Stimulated activated CD8-positive, alpha-beta memory T cell treated with anti-CD3 and anti-CD28 coated beads, Interleukin-7, amount 100 ng/mL, for 1 hour (primary cell): ENCODE results near the gene CDH5.

Experiments used
- DNase-seq, 2 donors: peaks; one replicate each; pipeline ENCODE4 v3.0.0-alpha.2; 2020; ENCODE audit warnings: low read depth in 2 of 2

Gene CDH5

DNA sequence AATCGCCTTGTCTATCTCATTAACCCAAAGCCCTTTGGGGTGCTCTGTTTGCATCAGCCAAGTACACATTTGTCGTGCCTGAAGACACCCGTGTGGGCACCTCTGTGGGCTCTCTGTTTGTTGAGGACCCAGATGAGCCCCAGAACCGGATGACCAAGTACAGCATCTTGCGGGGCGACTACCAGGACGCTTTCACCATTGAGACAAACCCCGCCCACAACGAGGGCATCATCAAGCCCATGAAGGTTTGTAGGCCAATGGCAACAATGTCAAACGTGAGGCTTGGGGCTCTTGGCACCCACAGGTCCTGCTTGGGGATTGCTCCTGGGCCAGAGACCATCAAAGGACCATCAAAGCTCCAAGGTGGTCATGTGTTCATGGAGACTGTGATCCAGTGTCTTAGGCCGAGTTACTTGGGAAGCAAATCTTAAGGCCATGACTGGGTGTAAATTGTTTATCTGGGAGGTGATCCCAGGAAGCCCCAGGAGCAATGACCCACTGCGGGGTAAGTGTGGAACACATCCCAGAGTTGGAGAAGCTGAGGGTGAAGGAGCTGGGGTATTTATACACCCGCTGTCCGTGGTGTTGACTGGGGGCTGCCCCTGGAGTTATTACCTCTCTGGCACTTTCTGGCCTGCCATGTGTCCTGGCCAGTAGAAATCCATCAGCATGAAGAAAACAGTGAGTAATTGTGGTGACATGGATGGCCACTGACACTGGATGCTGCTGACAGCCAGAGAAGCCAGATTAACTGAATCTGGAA is 24.0 kb downstream of the CDH5 start:
- DNase-seq = no peak

DNA sequence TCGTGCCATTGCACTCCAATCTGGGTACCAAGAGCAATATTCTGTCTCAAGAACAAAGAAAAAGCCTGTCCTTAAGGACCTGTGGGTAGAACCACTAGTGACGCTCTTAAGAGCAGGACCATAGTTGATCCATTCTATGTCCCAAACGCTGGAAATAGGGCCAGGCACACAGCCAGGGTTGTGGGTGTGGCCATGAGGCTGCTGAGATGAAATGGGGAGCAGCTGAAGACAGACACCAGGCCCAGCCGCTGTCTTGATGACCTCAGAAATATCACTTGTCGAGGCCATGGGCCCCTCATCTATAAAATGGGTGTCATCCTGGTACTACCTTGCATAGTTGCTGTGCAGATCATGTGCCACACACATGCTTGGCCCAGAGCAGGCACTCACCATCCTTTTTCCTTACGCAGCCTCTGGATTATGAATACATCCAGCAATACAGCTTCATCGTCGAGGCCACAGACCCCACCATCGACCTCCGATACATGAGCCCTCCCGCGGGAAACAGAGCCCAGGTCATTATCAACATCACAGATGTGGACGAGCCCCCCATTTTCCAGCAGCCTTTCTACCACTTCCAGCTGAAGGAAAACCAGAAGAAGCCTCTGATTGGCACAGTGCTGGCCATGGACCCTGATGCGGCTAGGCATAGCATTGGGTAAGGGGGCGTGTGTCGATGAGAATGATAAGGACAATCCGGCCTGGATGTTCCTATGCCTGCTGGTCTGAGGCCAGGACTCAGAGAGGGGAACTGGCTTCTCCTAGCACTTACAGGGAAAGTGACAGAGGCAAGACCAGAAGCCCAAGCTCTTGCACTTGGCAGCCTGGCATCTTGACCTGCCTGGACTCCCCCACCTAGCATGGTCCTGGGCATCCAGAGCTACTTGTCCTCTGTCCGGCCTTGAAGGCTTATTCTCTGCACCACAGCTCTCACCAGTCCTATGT is 25.5 kb downstream of the CDH5 start:
- no peak for DNase-seq

DNA sequence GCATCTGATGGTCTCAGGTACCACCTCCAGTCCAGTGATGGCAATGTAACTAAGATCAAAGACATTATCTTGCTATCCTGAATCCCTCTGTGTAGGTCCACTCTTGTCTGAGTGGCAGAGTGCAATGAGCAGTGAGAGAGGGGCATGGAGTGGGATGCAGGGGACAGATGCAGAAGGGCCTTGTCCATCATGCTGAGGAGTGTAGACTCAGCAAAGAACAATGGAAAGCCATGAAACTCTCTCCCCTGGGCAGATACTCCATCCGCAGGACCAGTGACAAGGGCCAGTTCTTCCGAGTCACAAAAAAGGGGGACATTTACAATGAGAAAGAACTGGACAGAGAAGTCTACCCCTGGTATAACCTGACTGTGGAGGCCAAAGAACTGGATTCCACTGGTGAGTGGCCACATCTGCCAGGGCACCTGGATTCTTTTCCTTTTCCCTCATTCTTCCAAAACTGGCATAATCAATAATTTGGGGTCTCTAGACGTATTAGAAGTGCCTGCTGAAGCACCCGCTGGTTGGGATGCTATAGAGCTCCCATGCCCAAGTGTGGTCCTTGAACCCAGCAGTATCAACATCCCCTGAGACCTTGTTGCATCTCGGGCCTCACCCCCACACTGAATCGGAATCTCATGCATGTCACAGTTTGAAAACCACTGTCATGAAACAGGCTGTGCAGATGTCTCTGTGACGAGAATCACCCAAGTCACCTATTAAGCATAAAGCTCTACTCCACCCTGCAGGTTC is 29.5 kb downstream of the CDH5 start:
- DNase-seq = no peak

DNA sequence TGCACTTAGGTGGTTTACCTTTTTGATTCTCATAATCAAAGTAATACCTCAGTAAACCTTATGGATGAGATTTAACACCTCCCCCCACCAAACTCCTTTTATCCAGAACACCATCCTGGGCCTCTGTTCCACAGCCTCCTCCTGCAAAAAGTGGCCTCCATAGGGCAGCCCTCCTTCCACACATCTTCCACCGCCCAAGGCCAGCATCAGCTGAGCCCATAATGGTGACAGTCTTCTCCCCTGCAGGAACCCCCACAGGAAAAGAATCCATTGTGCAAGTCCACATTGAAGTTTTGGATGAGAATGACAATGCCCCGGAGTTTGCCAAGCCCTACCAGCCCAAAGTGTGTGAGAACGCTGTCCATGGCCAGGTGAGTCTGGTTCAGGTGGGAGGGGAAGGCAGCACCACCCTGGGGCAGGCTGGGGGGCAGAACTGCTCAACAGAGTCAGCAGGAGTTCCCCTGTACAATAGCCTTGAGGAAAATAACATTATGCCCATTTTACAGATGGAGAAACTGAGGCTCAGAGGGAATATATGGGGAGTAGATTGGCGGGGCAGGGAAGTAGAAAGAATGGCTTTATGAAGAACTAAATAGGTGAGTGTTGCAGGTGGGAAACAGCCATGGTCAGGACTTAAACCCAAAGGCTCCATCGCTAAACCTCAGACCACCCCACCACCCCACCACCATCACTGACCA is 31.4 kb downstream of the CDH5 start:
- DNase-seq = no peak

DNA sequence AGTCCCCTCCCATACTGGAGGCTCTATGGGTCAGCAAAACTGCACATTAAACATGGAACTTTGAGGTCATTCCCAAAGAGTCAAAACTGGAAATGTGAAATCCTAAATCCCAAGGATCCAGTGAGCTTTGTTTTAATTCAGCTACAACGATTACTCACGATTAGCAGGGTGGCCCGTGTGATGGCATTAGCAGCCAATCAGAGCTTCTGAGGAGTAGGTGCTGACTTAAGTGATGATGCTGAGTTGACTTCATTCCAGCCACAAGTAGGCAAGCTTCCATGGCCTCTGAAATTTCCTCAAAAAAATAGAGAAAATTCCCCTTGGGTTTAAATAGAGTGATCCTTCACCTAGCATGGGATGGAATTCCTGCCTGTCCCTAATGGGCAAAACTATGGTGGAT is 32.5 kb downstream of the CDH5 start:
- no peak for DNase-seq

DNA sequence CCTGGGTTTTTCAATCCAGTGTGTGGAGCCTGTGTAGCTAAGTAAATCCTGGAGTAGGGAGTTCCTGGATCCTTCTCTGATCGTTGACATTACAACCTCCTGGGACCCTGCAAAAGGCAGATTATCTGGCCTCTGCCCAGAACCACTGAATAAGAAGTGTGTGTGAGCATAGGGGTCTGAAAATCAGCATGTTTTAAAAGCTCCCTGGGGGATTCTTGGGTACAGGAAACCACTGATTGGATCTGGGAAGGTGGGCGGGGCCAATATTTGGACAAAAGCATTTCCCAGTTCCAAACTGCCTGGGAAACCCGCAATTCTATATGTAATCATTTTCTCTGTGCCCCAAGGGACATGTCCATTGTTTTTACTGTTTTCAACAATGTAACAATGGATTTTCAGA is 33.4 kb downstream of the CDH5 start:
- no peak for DNase-seq

DNA sequence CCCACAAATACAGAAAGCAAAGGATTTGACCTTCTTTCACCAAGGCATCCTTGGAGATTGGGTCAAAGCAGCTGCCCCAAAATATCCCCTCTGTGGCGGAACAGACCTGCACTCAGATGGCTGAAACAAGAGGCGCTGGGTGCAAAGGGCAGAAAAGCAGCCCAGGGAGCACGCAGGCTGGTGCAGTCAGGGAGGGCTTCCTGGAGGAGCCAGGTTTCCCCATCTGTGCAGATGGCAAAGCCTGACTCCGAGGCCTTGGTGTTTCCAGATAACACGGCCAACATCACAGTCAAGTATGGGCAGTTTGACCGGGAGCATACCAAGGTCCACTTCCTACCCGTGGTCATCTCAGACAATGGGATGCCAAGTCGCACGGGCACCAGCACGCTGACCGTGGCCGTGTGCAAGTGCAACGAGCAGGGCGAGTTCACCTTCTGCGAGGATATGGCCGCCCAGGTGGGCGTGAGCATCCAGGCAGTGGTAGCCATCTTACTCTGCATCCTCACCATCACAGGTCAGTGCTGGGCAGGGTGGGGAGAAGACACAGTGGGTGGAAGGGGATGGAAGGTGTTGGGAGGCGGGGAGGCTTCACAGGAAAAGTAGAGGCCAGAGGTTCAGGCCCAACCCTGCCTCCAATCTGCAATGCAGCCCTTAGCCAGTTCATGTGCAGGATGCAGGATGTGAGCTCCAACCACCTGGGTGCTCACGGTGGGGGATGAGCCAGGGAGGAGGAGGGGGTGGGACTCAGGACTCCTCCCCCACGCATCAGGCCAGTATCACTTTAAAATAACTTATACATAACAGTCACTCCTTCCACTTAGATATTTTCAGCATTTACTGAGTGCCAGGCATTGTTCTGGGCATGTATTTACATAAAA is 34.3 kb downstream of the CDH5 start:
- DNase-seq = no peak

DNA sequence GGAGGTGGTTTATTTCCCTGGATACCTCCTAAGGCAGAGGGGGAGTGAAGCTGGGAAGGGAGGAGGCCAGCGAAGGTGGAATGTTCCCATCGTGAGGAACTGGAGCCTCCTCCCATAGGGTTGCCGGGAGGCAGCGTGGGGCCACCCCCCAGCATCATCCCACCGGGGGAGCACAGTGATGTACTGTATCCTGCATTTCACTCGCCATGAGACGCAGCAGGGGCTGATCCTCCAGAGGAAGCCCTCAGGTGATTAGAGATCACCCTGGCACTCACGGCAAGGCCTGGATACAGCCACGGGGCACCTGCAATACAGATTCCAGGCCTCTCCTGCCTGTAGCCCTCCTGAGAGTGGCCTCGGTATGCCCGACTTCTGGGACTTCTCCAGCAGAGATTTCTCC is 35.1 kb downstream of the CDH5 start:
- DNase-seq = no peak

DNA sequence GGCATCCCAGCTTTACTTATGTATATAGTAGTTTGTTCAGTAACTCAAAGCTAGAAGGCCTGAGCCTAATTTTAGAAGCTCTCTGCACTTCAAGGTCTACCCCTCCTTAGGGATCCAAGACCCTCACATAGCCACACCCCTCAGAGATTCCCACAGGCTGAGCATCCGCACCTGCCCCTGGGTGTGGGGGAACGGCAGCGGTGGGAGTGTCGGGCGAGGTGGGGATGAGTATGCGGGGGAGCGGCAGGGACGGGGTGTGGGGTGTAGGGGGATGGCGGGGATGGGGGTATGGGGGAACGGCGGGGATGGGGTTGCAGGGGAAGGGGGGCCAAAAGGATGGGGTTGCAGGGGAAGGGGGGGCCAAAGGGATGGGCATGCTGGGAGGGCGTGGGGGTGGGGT is 35.7 kb downstream of the CDH5 start:
- DNase-seq = no peak

DNA sequence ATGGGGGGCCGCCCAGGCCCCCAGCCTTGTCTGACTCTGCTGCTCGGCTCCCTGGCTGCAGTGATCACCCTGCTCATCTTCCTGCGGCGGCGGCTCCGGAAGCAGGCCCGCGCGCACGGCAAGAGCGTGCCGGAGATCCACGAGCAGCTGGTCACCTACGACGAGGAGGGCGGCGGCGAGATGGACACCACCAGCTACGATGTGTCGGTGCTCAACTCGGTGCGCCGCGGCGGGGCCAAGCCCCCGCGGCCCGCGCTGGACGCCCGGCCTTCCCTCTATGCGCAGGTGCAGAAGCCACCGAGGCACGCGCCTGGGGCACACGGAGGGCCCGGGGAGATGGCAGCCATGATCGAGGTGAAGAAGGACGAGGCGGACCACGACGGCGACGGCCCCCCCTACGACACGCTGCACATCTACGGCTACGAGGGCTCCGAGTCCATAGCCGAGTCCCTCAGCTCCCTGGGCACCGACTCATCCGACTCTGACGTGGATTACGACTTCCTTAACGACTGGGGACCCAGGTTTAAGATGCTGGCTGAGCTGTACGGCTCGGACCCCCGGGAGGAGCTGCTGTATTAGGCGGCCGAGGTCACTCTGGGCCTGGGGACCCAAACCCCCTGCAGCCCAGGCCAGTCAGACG is 36.2 kb downstream of the CDH5 start:
- DNase-seq = no peak

DNA sequence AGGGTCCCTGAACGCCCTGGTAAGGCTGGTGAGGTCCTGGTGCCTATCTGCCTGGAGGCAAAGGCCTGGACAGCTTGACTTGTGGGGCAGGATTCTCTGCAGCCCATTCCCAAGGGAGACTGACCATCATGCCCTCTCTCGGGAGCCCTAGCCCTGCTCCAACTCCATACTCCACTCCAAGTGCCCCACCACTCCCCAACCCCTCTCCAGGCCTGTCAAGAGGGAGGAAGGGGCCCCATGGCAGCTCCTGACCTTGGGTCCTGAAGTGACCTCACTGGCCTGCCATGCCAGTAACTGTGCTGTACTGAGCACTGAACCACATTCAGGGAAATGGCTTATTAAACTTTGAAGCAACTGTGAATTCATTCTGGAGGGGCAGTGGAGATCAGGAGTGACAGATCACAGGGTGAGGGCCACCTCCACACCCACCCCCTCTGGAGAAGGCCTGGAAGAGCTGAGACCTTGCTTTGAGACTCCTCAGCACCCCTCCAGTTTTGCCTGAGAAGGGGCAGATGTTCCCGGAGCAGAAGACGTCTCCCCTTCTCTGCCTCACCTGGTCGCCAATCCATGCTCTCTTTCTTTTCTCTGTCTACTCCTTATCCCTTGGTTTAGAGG is 37.1 kb downstream of the CDH5 start:
- DNase-seq = no peak

DNA sequence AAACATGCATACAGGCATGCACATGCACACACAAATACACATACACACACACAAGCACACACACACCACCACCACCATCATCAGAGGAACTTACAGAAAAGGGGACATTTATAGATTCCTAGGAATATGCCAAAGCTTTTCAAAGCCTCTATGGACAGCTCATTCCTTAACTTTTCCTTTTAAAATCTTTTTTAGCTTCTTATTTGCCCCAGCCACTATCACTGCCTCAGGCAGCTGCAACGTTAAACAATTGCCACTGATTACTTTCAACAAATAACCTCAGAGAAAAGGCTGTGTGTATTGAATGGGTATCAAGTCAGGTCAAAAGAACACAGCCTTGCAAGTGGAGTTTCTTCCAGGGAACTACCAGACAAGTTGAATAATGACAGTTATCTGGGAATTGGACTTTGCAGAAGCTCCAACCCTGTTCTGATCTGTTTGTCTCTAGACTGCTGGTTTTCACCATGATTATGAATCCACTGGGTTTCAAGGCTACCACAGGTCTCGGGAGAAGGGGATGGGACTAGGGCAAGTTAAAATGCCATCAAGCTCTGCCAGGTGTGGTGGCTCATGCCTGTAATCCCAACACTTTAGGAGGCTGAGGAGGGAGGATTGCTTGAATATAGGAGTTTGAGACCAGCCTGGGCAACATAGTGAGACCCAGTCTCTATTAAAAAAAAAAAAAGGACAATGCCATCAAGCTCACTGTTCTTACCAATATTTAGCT is 38.7 kb downstream of the CDH5 start:
- no peak for DNase-seq

DNA sequence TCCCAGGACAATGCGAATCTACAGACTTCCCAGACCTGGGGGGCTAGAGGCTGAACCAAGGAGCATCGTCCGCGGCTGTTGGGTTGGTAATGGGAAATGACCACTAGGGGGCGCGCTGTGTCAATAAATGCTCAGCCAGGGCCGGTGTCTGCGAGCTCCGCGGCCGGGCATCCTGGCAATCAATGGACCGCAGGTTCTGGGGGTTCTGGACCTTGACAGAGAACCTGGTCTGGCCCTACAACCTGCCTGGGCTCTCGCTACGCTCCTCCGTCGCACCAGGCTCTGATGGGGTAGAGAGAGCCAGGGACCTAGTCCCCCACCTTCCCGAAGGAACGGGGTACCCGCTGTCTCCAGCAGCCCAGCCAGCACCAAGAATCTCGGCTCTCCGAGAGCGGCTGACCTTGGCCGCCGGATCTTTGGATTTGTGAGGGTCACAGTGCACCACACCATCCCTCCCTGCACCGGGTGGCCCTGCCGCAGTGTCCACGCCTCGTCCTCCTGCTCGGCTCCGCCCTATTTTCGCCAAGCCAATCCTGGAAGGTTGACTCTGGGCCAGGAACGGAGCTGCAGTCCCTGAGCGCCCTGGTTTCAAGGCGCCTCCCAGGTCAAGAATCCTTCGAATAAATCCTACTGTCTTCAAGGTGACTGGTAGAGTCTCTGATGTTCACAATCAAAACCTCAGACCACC is 40.2 kb downstream of the CDH5 start:
- DNase-seq = peak; percentile 76 to 87

DNA sequence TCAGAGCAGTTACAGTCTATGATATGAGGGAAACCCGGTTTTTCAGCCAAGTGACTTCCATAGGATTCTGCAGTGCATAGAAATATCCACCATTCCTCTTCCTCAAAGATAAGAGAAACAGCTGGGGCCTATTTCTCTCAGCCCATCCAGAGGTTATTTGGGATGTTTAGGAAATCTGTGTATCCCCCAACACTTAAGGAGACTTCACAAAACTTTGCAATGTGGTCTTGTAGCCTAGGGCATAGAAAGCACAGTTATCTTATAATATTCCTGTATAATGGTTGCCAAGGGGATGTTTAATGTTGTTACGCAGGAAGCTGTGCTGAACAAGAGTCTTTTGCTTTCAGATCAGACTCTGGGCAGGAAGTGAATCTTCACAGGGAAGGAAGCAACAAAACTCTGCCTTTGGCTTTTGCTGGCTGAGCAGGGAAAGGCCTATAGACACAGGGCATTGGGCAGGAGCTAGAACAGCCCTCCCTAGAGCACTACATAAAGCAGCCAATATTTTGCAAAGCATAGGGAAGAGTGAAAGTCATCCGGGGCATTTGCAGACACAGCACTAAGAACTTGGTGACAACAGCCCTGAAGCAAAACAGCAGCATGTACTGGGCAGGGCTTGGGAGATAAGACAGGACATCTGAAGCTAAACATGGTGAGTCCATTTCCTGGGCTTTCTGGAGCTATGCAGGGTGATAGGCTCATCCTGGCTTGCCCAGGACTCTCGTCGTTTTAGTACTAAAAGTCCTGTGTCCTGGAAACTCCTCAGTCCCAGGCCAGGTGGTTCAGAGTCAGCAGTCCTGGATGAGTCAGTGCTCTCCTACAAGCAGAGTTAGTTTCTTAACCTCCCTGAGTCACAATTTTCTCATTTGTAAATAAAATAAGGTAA is 41.9 kb downstream of the CDH5 start:
- no peak for DNase-seq

DNA sequence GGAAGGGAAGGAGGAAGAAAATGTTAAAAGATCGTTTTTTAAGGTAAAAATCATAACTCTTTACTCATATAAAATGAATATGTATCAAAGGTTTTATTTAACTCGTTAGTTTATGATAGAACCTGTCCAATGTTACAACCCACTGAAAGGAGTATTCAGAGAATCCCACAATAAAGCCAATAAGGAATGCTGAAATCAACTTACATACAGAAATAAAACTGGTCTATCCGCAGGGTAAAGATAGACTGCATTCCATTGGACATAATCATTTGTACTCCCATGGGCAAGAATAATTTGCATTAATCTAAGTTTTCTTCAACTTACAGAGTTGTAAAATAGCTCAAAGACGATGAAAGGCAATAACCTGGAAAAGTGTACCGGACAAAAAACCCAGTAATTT is 42.7 kb downstream of the CDH5 start:
- no peak for DNase-seq

DNA sequence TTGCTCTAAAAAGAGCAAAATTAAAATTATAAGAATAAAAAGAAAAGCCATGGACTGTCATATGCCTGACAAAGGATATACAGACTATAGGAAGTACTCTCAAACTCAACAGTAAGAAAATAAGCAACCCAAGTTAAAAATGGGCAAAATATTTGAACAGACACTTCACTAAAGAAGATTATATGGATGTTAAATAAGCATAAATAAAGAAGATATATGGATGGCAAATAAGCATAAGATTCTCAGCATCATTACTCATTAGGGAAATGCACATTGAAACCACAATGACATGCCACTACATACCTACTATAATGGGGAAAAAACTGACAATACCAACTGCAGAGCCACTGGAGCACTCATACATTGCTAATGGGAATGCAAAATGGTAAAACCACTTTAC is 45.7 kb downstream of the CDH5 start:
- DNase-seq = no peak

DNA sequence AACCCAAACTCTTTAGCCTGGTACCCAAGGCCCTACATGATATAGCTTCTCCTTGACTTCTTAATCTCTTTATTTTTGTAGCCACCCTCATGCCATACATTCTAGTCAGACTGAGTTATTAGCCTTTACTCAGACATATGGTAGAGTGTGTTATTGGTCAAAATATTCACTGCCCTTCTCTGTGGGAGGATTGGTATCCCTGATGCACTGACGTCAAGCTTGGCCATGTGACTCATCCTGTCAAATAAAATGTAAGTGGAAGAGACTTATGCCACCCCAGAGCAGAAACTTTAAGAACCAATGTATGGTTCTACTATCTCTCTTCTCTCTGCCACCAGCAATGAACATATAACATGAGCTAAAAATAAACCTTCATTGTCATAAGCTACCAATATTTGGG is 48.4 kb downstream of the CDH5 start:
- no peak for DNase-seq

DNA sequence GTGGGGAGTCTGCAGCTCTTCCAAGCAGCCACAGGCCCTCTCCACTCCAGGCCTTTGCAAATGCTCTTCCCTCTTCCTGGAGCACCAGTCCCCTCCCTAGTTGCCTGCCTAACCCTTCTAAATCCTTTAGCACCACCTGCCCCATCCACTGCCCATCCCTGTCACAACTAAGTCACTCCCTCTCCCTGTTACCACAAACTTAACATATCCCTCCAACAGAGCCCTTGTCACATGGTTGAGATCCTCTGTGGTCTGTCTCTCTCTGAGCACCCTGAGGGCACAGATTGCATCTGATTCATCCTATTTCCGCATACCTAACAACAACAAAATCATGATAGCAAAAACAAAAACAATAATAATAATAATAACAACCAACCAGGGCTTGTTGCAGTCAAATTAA is 49.6 kb downstream of the CDH5 start:
- no peak for DNase-seq
